ENCODE data around the gene TMEM45B. TPM values are rescaled to one million over a fixed set of nuclear protein-coding genes. Genes with fewer than 3 reads are reported as not detected.
"Not testable (repeated sequence)": the region's sequence is repeated elsewhere in the genome, so short reads cannot be mapped to it uniquely, and the experiment has no call there.

Gene TMEM45B
- total RNA-seq, 1 donor from 2014 or later: 16.4 TPM

DNA sequence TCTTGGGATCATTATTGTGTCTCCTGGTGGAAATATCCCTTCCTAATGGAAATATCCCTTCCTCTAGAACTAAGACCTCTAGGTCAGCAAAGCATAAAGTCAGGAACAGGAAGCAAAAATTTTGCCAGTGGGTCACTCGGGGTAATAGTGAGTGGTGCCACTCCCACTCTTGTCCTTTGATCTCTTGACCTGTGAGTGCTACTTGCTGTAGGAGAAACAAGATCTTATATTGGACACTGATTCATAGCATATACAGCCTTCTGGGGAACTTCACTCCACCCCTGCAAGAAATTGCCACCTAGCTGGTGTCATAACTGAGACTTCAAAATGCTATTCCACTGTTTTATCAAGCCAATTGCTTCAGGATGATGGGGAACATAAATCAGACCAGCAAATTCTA lies 44.7 kb upstream of the TMEM45B start:
- TF ChIP-seq, protein P1, sequence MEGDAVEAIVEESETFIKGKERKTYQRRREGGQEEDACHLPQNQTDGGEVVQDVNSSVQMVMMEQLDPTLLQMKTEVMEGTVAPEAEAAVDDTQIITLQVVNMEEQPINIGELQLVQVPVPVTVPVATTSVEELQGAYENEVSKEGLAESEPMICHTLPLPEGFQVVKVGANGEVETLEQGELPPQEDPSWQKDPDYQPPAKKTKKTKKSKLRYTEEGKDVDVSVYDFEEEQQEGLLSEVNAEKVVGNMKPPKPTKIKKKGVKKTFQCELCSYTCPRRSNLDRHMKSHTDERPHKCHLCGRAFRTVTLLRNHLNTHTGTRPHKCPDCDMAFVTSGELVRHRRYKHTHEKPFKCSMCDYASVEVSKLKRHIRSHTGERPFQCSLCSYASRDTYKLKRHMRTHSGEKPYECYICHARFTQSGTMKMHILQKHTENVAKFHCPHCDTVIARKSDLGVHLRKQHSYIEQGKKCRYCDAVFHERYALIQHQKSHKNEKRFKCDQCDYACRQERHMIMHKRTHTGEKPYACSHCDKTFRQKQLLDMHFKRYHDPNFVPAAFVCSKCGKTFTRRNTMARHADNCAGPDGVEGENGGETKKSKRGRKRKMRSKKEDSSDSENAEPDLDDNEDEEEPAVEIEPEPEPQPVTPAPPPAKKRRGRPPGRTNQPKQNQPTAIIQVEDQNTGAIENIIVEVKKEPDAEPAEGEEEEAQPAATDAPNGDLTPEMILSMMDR (IDR thresholded peaks at IDR 0.05): no peak
- intact Hi-C loops (cut with DNase I): no loop called here
- ATAC-seq (no peak), DNase-seq (no peak)
- Histone ChIP-seq H3K27me3 (no peaks in the 10 kb centered on the region), H3K27ac (no peak overlapping the region), H3K9me3 (peaks cover 4% of the 10 kb centered on the region), H3K36me3 (no peaks in the 10 kb centered on the region), H3K4me1 (no peaks in the 10 kb centered on the region), H3K4me3 (no peak overlapping the region)

DNA sequence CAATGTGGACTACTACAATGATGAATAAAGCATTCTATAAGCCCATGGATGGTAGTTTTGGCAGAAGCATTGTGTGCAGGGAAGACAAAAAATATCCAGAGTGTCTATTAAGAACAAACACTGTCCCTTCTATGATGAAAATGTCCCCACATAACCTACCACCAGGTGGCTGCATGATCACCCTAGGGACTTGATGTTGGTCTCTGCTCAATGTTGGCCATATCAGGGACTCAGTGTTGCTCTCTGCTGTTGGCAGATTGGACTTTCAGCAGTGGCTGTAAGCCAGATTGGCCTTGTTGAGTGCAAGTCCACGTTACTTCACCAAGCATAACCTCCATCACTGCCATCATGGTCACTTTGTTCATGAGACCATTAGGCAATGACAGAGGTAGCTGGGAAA lies 44.2 kb upstream of the TMEM45B start:
- intact Hi-C loops (cut with DNase I); H3K4me1 ChIP-seq; H3K27me3 ChIP-seq; H3K9me3 ChIP-seq; ATAC-seq; H3K27ac ChIP-seq; H3K36me3 ChIP-seq; DNase-seq; H3K4me3 ChIP-seq: not testable (repeated sequence)

DNA sequence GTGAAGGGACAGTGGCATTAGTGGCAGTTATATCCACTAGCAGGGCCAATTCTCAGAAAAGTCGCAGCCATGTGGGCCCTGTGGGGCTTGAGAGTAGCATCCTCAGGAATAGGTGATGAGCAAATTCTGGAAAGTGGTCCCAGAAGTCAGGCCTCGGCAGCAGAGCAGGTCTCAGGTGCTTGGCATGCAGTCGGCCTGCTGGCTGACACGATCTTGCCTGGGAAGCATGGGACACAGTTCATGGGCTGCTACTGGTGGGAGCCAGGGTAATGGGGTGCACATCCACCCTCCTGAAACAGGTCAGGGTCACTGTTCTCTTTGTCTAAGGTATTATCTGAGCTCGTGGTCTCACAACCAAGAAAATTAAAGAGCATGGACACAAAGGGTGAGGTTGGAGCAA lies 36.8 kb upstream of the TMEM45B start:
- TF ChIP-seq, protein P1 (IDR thresholded peaks at IDR 0.05): no peak
- H3K36me3 ChIP-seq: no peaks in the 10 kb centered on the region
- no peak for DNase-seq
- H3K4me1 ChIP-seq: no peaks in the 10 kb centered on the region
- ATAC-seq: no peak
- no peaks in the 10 kb centered on the region for H3K27me3 ChIP-seq
- H3K27ac ChIP-seq: no peak overlapping the region
- no peak overlapping the region for H3K4me3 ChIP-seq
- intact Hi-C loops (cut with DNase I): no loop called here
- no peaks in the 10 kb centered on the region for H3K9me3 ChIP-seq

DNA sequence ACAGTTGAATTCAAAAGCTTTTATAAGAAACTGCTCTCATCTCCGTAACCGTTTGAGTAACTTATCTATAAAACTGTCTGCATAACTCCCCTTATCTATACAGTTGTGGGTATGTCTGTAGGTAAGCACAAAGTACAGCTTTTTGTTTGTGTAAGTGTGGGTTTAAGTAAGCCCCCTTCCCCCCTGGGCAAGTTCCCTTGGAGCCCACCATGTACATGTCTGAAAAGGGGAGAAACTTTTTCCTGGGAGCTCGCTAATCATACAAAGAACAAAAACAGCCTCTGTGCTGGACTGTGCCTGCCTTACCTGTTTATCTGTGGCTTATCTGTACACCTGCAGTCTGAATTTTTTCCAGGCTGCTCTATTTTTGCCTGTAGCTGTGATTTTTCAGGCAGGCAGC lies 36.3 kb upstream of the TMEM45B start:
- TF ChIP-seq, protein P1 (IDR thresholded peaks at IDR 0.05): no peak
- Histone ChIP-seq H3K36me3 (no peaks in the 10 kb centered on the region), H3K4me3 (no peak overlapping the region), H3K27me3 (no peaks in the 10 kb centered on the region), H3K4me1 (no peaks in the 10 kb centered on the region), H3K27ac (no peak overlapping the region), H3K9me3 (no peaks in the 10 kb centered on the region)
- DNase-seq (no peak), ATAC-seq (no peak)
- intact Hi-C loops (cut with DNase I): no loop called here

DNA sequence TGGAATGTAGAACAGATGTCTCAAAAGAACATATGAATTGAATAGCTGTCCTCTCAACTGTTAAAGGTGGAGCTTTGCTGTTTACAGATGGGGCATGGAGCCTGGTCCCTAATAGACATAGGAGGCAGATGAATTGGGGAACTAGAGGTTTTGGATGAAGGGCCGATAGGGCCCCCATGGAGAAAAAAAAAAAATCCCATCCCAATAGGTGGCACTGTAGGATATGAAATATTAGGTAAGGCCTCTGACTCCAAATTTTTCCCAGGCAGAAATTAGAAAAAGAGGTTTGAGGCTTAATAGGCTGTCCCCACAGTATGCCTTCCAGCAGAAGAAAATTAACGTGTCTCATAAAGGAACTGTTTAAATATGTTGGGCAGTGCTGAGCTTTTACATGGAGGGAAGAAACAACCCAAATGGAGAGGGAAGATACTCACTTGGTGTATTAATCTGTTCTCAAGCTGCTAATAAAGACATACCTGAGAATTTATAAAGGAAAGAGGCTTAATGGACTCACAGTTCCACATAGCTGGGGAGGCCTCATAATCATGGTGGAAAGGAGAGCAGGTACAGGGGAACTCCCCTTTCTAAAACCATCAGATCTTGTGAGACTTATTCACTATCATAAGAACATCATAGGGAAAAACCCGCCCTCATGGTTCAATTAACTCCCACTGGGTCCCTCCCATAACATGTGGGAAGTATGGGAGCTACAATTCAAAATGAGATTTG lies 30.1 kb upstream of the TMEM45B start:
- Histone ChIP-seq H3K4me3 (no peak overlapping the region), H3K9me3 (no peaks in the 10 kb centered on the region), H3K27ac (no peak overlapping the region), H3K36me3 (no peaks in the 10 kb centered on the region), H3K4me1 (no peaks in the 10 kb centered on the region), H3K27me3 (no peaks in the 10 kb centered on the region)
- ATAC-seq (peak; percentile 51), DNase-seq (no peak)
- intact Hi-C loops (cut with DNase I): no loop called here
- TF ChIP-seq, protein P1 (IDR thresholded peaks at IDR 0.05): peak; percentile 26

DNA sequence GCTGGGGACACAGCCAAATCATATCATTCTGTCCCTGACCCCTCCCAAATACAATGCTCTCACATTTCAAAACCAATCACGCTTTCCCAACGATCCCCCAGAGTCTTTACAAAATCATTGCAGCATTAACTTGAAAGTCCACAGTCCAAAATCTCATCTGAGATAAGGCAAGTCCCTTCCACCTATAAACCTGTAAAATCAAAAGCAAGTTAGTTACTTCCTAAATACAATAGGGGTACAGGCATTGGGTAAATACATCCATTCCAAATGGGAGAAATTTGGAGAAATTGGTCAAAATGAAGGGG lies 29.6 kb upstream of the TMEM45B start:
- DNase-seq; H3K36me3 ChIP-seq; ATAC-seq; intact Hi-C loops (cut with DNase I); H3K27ac ChIP-seq; H3K9me3 ChIP-seq; H3K27me3 ChIP-seq; H3K4me3 ChIP-seq; H3K4me1 ChIP-seq: not testable (repeated sequence)
